IPS DF 4.7 (cell line): ENCODE results near the gene DIPK1A.

ENCODE experiments used
- DNase-seq: peaks from one replicate; pipeline ENCODE4 v3.0.0-alpha.2; 2013; ENCODE audit warnings: low spot score; ENCODE audit errors: extremely low read depth

The DIPK1A gene

DNA sequence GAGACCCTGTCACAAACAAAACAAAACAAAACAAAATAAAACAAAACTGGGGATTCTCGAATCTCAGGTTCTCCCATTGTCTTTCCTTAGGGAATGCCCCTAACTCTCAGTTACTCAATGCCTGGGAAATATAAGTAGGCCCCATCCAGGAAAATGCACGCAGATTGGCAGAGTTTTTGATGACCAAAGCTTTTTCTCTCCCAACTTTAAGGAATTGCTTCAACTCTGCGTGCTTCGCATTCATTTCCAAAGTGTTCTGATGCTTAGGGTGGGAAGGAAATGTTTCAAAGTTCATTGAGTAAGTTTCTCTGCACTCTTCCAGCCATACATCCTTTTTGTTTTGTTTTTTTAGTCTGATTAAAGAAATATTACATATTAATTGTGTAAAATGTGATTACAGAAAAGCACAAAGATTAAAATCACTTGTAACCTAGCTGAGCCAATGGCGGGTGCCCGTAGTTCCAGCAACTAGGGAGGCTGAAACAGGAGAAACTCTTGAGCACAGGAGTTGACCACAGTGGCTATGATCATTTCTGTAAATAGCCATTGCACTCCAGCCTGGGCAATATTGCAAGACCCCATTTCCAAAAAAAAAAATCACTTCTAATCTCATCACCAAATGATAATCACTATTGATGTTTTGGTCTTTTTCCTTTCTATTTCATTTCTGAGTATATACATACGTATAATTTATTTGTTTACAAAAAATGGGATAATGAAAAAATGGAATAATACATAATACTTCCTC is 157.9 kb downstream of the DIPK1A start:
- DNase-seq, result no peak

DNA sequence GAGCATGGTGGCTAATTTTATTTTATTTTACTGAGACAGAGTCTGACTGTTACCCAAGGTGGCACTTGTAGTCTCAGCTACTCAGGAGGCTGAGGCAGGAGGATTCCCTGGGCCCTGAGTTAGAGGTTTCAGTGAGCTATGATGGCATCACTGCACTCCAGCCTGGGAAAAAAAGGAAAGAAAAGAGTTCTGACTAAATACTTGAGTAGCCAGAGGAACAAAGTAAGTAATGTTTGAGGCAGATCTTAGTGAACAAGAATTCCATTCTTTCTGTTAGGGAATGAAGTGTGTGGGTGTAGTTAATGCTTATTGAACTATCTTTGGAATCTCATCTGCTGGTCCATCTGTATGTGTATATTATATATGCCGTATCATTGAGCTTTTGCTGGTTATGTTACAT is 163.3 kb downstream of the DIPK1A start:
- DNase-seq, result no peak

DNA sequence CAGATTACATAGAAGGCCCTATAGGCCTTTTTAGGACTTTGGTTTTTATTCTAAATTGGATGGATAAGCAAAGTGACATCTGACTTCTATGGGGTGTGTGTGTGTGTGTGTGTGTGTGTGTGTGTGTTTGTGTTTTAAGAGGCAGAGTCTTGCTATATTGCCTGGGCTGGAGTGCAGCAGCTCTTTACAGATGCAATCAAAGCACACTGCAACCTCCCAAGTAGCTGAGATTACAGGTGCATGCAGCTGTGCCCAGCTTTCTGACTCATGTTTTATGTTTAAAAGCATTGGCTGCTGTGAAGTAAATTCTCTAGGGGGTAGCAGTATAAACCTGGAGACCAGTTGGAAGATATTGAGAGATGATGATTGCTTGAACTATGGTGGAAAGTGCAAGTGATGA is 164.0 kb downstream of the DIPK1A start:
- DNase-seq, result no peak

- no peak for DNase-seq
Observed at GRCh38 chr1:92795166-92795565, 166.1 kb downstream of the DIPK1A start.

- no peak for DNase-seq
Observed at GRCh38 chr1:92792340-92792782, 168.9 kb downstream of the DIPK1A start.
